NCI-H128 (cell line): ENCODE data around the gene DGKH.

Experiments used
- DNase-seq: peaks from one replicate; lab custom pipeline; 2025; ENCODE audit not compliant: unreplicated experiment; lab: John Stamatoyannopoulos, UW

Gene DGKH

GRCh38 chr13:42048342-42048683 is at the start of gene DGKH:
Gene DGKH, plus strand, starts transcription at chr13:42048648. Its CDS starts 126 bp downstream, at chr13:42048774.
- DNase-seq = no peak

GRCh38 chr13:42000846-42001245 is 47.6 kb upstream of the DGKH start:
- DNase-seq = no peak

GRCh38 chr13:42001580-42001979 is 46.9 kb upstream of the DGKH start:
- DNase-seq = no peak

GRCh38 chr13:42002066-42002465 is 46.4 kb upstream of the DGKH start:
- no peak for DNase-seq

GRCh38 chr13:42007844-42008243 is 40.6 kb upstream of the DGKH start:
- DNase-seq = no peak

GRCh38 chr13:42009057-42009456 is 39.4 kb upstream of the DGKH start:
- no peak for DNase-seq

- DNase-seq = no peak
These were observed 36.7 kb upstream of the DGKH start for GRCh38 chr13:42011601-42012350.

GRCh38 chr13:42014119-42014518 is 34.3 kb upstream of the DGKH start:
- no peak for DNase-seq

GRCh38 chr13:42017264-42017663 is 31.2 kb upstream of the DGKH start:
- no peak for DNase-seq

- DNase-seq = no peak
These were observed 26.6 kb upstream of the DGKH start for GRCh38 chr13:42021851-42022250.

- no peak for DNase-seq
These were observed 26.1 kb upstream of the DGKH start for GRCh38 chr13:42022336-42022735.

GRCh38 chr13:42022796-42023493 is 25.5 kb upstream of the DGKH start:
- no peak for DNase-seq

- DNase-seq = no peak
These were observed 21.2 kb upstream of the DGKH start for GRCh38 chr13:42027286-42027685.

- no peak for DNase-seq
These were observed 20.2 kb upstream of the DGKH start for GRCh38 chr13:42028113-42028799.

GRCh38 chr13:42035905-42036521 is 12.4 kb upstream of the DGKH start:
- no peak for DNase-seq

GRCh38 chr13:42036711-42037110 is 11.7 kb upstream of the DGKH start:
- no peak for DNase-seq

GRCh38 chr13:42038661-42039456 is 9.6 kb upstream of the DGKH start:
- no peak for DNase-seq

- DNase-seq = no peak
These were observed 8.9 kb upstream of the DGKH start for GRCh38 chr13:42039457-42039945.

- peak; percentile 26 for DNase-seq
These were observed 8.3 kb upstream of the DGKH start for GRCh38 chr13:42039946-42040729.

GRCh38 chr13:42040730-42041010 is 7.8 kb upstream of the DGKH start:
- DNase-seq = no peak
